ENCODE measurements around the gene DPYD.

GRCh38 chr1:97384294-97384968 is 536.4 kb downstream of the DPYD start:
- TF ChIP-seq, protein P1, sequence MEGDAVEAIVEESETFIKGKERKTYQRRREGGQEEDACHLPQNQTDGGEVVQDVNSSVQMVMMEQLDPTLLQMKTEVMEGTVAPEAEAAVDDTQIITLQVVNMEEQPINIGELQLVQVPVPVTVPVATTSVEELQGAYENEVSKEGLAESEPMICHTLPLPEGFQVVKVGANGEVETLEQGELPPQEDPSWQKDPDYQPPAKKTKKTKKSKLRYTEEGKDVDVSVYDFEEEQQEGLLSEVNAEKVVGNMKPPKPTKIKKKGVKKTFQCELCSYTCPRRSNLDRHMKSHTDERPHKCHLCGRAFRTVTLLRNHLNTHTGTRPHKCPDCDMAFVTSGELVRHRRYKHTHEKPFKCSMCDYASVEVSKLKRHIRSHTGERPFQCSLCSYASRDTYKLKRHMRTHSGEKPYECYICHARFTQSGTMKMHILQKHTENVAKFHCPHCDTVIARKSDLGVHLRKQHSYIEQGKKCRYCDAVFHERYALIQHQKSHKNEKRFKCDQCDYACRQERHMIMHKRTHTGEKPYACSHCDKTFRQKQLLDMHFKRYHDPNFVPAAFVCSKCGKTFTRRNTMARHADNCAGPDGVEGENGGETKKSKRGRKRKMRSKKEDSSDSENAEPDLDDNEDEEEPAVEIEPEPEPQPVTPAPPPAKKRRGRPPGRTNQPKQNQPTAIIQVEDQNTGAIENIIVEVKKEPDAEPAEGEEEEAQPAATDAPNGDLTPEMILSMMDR (IDR thresholded peaks at IDR 0.05): no peak
- no peak for TF ChIP-seq POLR2A (IDR thresholded peaks at IDR 0.05)
- no peak for TF ChIP-seq EP300 (IDR thresholded peaks at IDR 0.05)

All from ovary (tissue), 3 donors.